ENCODE data around the gene CIAO2B. TPM values are rescaled to one million over a fixed set of nuclear protein-coding genes. Genes with fewer than 3 reads are reported as not detected.
A peak's percentile ranks its signal among the peaks of the same experiment; 100 is the strongest.
"Not testable (repeated sequence)": the region's sequence is repeated elsewhere in the genome, so short reads cannot be mapped to it uniquely, and the experiment has no call there.

The CIAO2B gene
- polyA plus RNA-seq, 1 donor = 82.1 TPM

DNA sequence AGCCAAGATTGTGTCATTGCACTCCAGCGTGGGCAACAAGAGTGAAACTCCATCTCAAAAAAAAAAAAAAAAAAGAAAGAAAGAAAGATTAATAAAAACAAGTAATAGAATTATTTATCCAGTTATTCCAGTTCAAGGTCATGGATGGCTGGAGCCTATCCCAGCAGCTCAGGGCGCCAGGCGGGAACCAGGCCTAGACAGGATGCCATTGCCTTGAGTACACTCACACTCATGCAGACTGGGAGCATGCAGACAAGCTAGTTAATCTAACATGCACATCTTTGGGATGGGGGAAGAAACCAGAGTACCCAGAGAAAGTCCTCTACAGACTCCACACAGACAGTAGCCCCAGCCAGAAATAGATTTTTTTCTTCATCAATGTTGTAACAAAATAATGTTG lies 36.0 kb downstream of the CIAO2B start:
- Histone ChIP-seq H3K36me3 (ENCODE audit: control insufficient read depth, insufficient read depth, low read length) (no peaks in the 10 kb centered on the region), H3K4me1 (ENCODE audit: control insufficient read depth, insufficient read depth, low read length) (peaks cover 49% of the 10 kb centered on the region), H3K27ac (ENCODE audit: low read length) (no peak overlapping the region), H3K27me3 (ENCODE audit: control insufficient read depth, insufficient read depth, low read length) (no peaks in the 10 kb centered on the region), H3K9me3 (ENCODE audit: control insufficient read depth, low read depth, low read length) (no peaks in the 10 kb centered on the region), H3K4me3 (ENCODE audit: low read length) (no peak overlapping the region)
- 90% methylated on average over 2 of the region's 3 CpGs for WGBS (ENCODE audit: insufficient coverage, low lambda C conversion rate)
- no peak for DNase-seq

DNA sequence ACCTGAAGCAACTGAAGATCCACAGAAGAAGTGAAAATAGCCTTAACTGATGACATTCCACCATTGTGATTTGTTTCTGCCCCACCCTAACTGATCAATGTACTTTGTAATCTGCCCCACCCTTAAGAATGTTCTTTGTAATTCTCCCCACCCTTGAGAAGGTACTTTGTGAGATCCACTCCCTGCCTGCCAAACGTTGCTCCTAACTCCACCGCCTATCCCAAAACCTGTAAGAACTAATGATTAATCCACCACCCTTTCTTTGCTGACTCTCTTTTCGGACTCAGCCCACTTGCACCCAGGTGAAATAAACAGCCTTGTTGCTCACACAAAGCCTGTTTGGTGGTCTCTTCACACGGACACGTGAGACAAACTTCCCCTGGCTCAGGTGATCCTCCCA lies 37.5 kb downstream of the CIAO2B start:
- H3K27ac ChIP-seq (ENCODE audit: low read length) = peak overlapping the region; percentile 52
- H3K4me1 ChIP-seq (ENCODE audit: control insufficient read depth, insufficient read depth, low read length) = peaks cover 48% of the 10 kb centered on the region

DNA sequence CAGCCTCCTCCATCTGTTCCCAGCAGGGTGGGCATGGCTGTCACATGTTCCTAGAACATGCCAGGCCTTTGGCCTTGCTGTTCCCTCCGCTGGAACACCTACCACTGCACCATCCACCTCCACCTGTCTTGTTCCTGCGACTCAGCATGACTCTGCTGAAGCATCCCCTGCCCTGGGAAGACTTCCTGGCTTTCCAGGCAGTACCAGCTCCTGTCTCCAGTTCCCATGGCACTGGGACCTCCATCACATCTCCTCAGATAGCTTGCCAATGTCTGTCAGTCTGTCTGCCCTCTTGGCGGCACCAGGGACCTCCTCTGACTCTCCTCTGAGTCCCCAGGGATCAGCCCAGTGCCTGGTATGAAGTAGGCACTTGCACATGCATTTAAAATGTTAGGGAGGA lies 38.2 kb downstream of the CIAO2B start:
- no peak overlapping the region for H3K4me3 ChIP-seq (ENCODE audit: low read length)
- no peaks in the 10 kb centered on the region for H3K27me3 ChIP-seq (ENCODE audit: control insufficient read depth, insufficient read depth, low read length)
- no peaks in the 10 kb centered on the region for H3K36me3 ChIP-seq (ENCODE audit: control insufficient read depth, insufficient read depth, low read length)
- no peak for DNase-seq
- peak overlapping the region; percentile 7 for H3K27ac ChIP-seq (ENCODE audit: low read length)
- no peaks in the 10 kb centered on the region for H3K9me3 ChIP-seq (ENCODE audit: control insufficient read depth, low read depth, low read length)
- no CpG with 5 or more reads among the region's 3 CpGs for WGBS (ENCODE audit: insufficient coverage, low lambda C conversion rate)
- peaks cover 41% of the 10 kb centered on the region for H3K4me1 ChIP-seq (ENCODE audit: control insufficient read depth, insufficient read depth, low read length)

More for the DNA sequence above, 37.5 kb downstream of the CIAO2B start:
- not testable (repeated sequence) for H3K27me3 ChIP-seq (ENCODE audit: control insufficient read depth, insufficient read depth, low read length); H3K36me3 ChIP-seq (ENCODE audit: control insufficient read depth, insufficient read depth, low read length); H3K4me3 ChIP-seq (ENCODE audit: low read length); H3K9me3 ChIP-seq (ENCODE audit: control insufficient read depth, low read depth, low read length)
- peak in 1 of 2 donors; percentile 53 for DNase-seq
- WGBS (ENCODE audit: insufficient coverage, low lambda C conversion rate) = no CpG with 5 or more reads among the region's 5 CpGs

- Histone ChIP-seq H3K4me1 (ENCODE audit: control insufficient read depth, insufficient read depth, low read length) (peaks cover 38% of the 10 kb centered on the region), H3K36me3 (ENCODE audit: control insufficient read depth, insufficient read depth, low read length) (no peaks in the 10 kb centered on the region), H3K9me3 (ENCODE audit: control insufficient read depth, low read depth, low read length) (no peaks in the 10 kb centered on the region), H3K4me3 (ENCODE audit: low read length) (no peak overlapping the region), H3K27ac (ENCODE audit: low read length) (peak overlapping the region; percentile 7), H3K27me3 (ENCODE audit: control insufficient read depth, insufficient read depth, low read length) (no peaks in the 10 kb centered on the region)
- WGBS (ENCODE audit: insufficient coverage, low lambda C conversion rate) = no CpG with 5 or more reads among the region's 5 CpGs
- no peak for DNase-seq
Measured at GRCh38 chr16:66895689-66895979, 38.6 kb downstream of the CIAO2B start.

GRCh38 chr16:66894948-66895688 lies 39.1 kb downstream of the CIAO2B start:
- Histone ChIP-seq H3K27ac (ENCODE audit: low read length) (no peak overlapping the region), H3K9me3 (ENCODE audit: control insufficient read depth, low read depth, low read length) (no peaks in the 10 kb centered on the region), H3K36me3 (ENCODE audit: control insufficient read depth, insufficient read depth, low read length) (no peaks in the 10 kb centered on the region), H3K4me3 (ENCODE audit: low read length) (no peak overlapping the region), H3K4me1 (ENCODE audit: control insufficient read depth, insufficient read depth, low read length) (peaks cover 33% of the 10 kb centered on the region), H3K27me3 (ENCODE audit: control insufficient read depth, insufficient read depth, low read length) (no peaks in the 10 kb centered on the region)
- peak; percentile 73 to 75 for DNase-seq
- no CpG with 5 or more reads among the region's 11 CpGs for WGBS (ENCODE audit: insufficient coverage, low lambda C conversion rate)

- no peaks in the 10 kb centered on the region for H3K9me3 ChIP-seq (ENCODE audit: control insufficient read depth, low read depth, low read length)
- H3K4me1 ChIP-seq (ENCODE audit: control insufficient read depth, insufficient read depth, low read length) = peaks cover 22% of the 10 kb centered on the region
- no peaks in the 10 kb centered on the region for H3K36me3 ChIP-seq (ENCODE audit: control insufficient read depth, insufficient read depth, low read length)
- H3K4me3 ChIP-seq (ENCODE audit: low read length) = no peak overlapping the region
- no peak for DNase-seq
- no peak overlapping the region for H3K27ac ChIP-seq (ENCODE audit: low read length)
- no peaks in the 10 kb centered on the region for H3K27me3 ChIP-seq (ENCODE audit: control insufficient read depth, insufficient read depth, low read length)
- no CpG with 5 or more reads among the region's 2 CpGs for WGBS (ENCODE audit: insufficient coverage, low lambda C conversion rate)
Measured at GRCh38 chr16:66894055-66894454, 40.1 kb downstream of the CIAO2B start.

GRCh38 chr16:66891797-66892196 lies 42.4 kb downstream of the CIAO2B start:
- Histone ChIP-seq H3K36me3 (ENCODE audit: control insufficient read depth, insufficient read depth, low read length) (peaks cover 4% of the 10 kb centered on the region), H3K4me3 (ENCODE audit: low read length) (no peak overlapping the region), H3K4me1 (ENCODE audit: control insufficient read depth, insufficient read depth, low read length) (peaks cover 15% of the 10 kb centered on the region), H3K27me3 (ENCODE audit: control insufficient read depth, insufficient read depth, low read length) (no peaks in the 10 kb centered on the region), H3K9me3 (ENCODE audit: control insufficient read depth, low read depth, low read length) (no peaks in the 10 kb centered on the region), H3K27ac (ENCODE audit: low read length) (no peak overlapping the region)
- no peak for DNase-seq
- WGBS (ENCODE audit: insufficient coverage, low lambda C conversion rate) = no CpG with 5 or more reads among the region's 6 CpGs

DNA sequence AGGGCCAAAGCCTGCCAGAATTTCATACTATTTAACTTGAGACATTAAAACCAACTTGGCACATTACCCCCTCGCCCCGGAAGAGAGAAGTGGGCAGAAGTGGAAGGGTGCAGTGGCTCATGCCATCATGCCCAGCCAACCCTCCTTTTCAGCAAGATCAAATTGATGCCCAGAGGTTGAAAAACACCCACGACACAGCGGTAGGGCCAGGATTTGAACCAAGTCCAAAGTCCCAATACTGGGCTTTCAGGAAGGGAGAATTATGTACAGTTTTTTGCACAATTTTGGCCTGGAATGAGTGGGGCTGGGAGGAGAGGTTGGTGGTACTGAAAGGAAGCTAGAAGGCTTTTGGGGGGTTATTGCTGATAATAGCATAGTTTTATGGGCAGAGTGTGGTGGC lies 42.8 kb downstream of the CIAO2B start:
- no peaks in the 10 kb centered on the region for H3K9me3 ChIP-seq (ENCODE audit: control insufficient read depth, low read depth, low read length)
- peaks cover 11% of the 10 kb centered on the region for H3K4me1 ChIP-seq (ENCODE audit: control insufficient read depth, insufficient read depth, low read length)
- no CpG with 5 or more reads among the region's 4 CpGs for WGBS (ENCODE audit: insufficient coverage, low lambda C conversion rate)
- H3K27ac ChIP-seq (ENCODE audit: low read length) = no peak overlapping the region
- H3K4me3 ChIP-seq (ENCODE audit: low read length) = no peak overlapping the region
- no peak for DNase-seq
- H3K36me3 ChIP-seq (ENCODE audit: control insufficient read depth, insufficient read depth, low read length) = peaks cover 4% of the 10 kb centered on the region
- no peaks in the 10 kb centered on the region for H3K27me3 ChIP-seq (ENCODE audit: control insufficient read depth, insufficient read depth, low read length)

DNA sequence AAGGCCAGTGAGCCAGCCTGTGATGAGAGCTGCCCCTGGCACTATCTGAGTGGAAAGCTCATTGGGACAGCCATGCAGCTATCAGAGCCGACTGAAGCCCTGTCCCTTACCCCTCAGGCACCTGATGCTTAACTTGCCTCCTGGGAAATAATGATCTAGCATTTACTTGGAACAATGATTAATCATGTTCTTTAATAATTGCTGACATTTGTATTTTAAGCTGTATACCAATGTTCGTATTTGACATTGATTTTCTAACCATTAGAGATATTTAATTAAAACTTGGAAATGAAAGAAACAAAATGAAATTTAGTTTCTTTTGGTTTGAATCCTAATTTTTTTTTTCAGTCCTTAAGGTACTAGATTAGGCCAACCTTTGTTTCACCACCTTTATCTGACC lies 43.4 kb downstream of the CIAO2B start:
- no peak for DNase-seq
- 100% methylated on average over 1 of the region's 2 CpGs for WGBS (ENCODE audit: insufficient coverage, low lambda C conversion rate)
- no peaks in the 10 kb centered on the region for H3K9me3 ChIP-seq (ENCODE audit: control insufficient read depth, low read depth, low read length)
- no peak overlapping the region for H3K4me3 ChIP-seq (ENCODE audit: low read length)
- H3K27ac ChIP-seq (ENCODE audit: low read length) = no peak overlapping the region
- H3K36me3 ChIP-seq (ENCODE audit: control insufficient read depth, insufficient read depth, low read length) = peaks cover 6% of the 10 kb centered on the region
- H3K27me3 ChIP-seq (ENCODE audit: control insufficient read depth, insufficient read depth, low read length) = no peaks in the 10 kb centered on the region
- peaks cover 6% of the 10 kb centered on the region for H3K4me1 ChIP-seq (ENCODE audit: control insufficient read depth, insufficient read depth, low read length)

DNA sequence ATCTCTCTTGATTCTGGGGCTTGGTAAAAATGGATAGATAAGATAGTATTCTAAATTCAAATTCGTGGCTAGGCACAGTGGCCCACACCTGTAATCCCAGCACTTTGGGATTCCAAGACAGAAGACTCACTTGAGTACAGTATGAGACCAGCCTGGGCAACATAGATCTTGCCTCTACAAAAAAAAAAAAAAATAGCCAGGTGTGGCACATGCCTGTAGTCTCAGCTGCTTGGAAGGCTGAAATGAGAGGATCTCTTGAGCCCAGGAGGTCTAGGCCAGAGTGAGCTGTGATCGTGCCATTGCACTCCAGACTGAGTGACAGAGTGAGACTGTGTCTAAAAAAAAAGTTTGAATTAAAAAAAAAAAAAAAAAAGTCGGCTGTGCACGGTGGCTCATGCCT lies 44.6 kb downstream of the CIAO2B start:
- DNase-seq = no peak
- Histone ChIP-seq H3K27me3 (ENCODE audit: control insufficient read depth, insufficient read depth, low read length) (no peaks in the 10 kb centered on the region), H3K36me3 (ENCODE audit: control insufficient read depth, insufficient read depth, low read length) (peaks cover 16% of the 10 kb centered on the region), H3K27ac (ENCODE audit: low read length) (no peak overlapping the region), H3K4me3 (ENCODE audit: low read length) (no peak overlapping the region), H3K4me1 (ENCODE audit: control insufficient read depth, insufficient read depth, low read length) (no peaks in the 10 kb centered on the region), H3K9me3 (ENCODE audit: control insufficient read depth, low read depth, low read length) (no peaks in the 10 kb centered on the region)
- no CpG with 5 or more reads among the region's 4 CpGs for WGBS (ENCODE audit: insufficient coverage, low lambda C conversion rate)
